GM06990 (cell line): ENCODE measurements around the gene TPSB2.

Source experiments
- DNase-seq: peaks from one replicate; pipeline ENCODE4 v3.0.0-alpha.2; 2011; ENCODE audit not compliant: insufficient read length; ENCODE audit errors: extremely low read depth
- H3K27me3 ChIP-seq: replicated peaks from 2 replicates; pipeline ENCODE4 v1.6.0; 2011; ENCODE audit warnings: low read length; ENCODE audit not compliant: control insufficient read depth, insufficient read depth
- H3K36me3 ChIP-seq: 2 replicates; pipeline ENCODE4 v1.5.1; 2011; ENCODE audit warnings: low read length; ENCODE audit not compliant: control insufficient read depth, insufficient read depth
- H3K4me3 ChIP-seq: replicated peaks from 2 replicates; pipeline ENCODE4 v1.5.1; 2011; ENCODE audit warnings: low read depth, mild to moderate bottlenecking, control low read depth, low read length
- TF ChIP-seq, protein P1 (sequence below): IDR thresholded peaks from 2 replicates; pipeline ENCODE4 v1.5.1; 2011; ENCODE audit warnings: low read length, control low read depth, mild to moderate bottlenecking, inconsistent platforms; ENCODE audit not compliant: insufficient read depth, poor library complexity, severe bottlenecking

TPSB2 gene

DNA sequence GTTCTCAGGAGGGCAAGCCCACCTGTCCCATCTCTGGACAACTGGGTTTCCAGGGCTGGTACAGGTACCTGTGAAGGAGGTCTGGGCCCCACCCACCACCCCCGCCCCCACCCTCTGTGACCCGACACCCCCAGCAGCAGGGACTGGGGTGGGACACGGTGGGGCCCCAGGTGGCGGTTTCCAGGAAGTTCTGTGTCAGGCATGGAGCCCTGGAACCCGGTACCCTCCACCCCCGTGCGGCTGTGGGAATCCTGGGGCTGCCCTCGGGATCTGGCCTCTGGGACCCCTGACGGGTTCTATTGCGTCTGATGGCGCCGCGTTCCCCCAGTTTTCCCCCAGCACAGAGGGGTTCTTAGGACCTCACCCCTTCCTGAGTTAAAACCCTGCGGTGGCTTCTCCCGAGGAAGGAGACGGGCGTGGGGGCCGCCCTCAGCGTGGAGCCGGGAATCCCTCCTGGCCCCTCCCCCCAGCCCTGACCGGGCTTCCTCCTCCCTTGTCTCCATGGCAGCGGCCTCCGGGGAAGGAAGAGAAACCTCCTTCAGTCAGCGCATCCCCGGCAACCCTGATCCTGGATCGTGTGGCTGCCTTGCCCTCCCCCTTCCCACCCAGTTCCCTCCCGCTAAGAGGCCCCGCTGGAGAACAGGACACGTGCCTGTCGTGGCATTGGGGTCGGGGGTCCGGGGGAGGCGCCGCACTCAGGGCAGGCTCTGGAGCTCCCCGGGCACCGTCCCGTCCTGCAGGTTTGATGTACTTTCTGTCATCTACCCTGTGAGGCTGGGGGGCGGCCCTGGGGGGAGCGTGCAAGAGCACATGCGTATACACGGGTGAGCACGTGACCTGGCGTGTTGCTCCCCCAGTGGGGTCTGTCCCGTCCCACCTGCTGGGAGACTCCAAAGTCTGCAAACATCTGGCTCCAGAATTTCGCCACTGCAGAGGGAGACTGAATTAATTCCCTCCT lies 46.8 kb downstream of the TPSB2 start:
- DNase-seq = no peak
- Histone ChIP-seq H3K36me3 (no peaks in the 10 kb centered on the region), H3K27me3 (no peaks in the 10 kb centered on the region), H3K4me3 (no peak overlapping the region)
- TF ChIP-seq, protein P1, sequence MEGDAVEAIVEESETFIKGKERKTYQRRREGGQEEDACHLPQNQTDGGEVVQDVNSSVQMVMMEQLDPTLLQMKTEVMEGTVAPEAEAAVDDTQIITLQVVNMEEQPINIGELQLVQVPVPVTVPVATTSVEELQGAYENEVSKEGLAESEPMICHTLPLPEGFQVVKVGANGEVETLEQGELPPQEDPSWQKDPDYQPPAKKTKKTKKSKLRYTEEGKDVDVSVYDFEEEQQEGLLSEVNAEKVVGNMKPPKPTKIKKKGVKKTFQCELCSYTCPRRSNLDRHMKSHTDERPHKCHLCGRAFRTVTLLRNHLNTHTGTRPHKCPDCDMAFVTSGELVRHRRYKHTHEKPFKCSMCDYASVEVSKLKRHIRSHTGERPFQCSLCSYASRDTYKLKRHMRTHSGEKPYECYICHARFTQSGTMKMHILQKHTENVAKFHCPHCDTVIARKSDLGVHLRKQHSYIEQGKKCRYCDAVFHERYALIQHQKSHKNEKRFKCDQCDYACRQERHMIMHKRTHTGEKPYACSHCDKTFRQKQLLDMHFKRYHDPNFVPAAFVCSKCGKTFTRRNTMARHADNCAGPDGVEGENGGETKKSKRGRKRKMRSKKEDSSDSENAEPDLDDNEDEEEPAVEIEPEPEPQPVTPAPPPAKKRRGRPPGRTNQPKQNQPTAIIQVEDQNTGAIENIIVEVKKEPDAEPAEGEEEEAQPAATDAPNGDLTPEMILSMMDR = no peak

DNA sequence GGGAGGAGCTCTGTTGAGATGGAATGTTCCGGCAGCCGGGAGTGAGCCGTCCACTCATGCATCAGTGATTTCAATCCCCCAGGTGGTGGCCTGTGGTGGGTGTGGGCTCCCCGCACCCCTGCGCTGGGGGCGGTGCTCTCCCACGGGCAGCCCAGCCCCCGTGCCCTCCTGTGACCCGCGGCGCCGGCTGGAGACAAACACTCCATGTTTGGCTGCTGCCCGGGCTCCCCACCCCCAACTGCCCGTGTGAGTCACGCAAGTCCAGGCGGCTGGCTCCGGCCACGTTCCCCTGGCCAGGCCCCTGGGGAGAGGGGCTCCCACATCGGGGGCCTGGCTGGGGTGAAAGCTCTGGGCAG lies 47.7 kb downstream of the TPSB2 start:
- DNase-seq = no peak
- Histone ChIP-seq H3K4me3 (no peak overlapping the region), H3K36me3 (no peaks in the 10 kb centered on the region), H3K27me3 (no peaks in the 10 kb centered on the region)
- TF ChIP-seq, protein P1 = no peak

DNA sequence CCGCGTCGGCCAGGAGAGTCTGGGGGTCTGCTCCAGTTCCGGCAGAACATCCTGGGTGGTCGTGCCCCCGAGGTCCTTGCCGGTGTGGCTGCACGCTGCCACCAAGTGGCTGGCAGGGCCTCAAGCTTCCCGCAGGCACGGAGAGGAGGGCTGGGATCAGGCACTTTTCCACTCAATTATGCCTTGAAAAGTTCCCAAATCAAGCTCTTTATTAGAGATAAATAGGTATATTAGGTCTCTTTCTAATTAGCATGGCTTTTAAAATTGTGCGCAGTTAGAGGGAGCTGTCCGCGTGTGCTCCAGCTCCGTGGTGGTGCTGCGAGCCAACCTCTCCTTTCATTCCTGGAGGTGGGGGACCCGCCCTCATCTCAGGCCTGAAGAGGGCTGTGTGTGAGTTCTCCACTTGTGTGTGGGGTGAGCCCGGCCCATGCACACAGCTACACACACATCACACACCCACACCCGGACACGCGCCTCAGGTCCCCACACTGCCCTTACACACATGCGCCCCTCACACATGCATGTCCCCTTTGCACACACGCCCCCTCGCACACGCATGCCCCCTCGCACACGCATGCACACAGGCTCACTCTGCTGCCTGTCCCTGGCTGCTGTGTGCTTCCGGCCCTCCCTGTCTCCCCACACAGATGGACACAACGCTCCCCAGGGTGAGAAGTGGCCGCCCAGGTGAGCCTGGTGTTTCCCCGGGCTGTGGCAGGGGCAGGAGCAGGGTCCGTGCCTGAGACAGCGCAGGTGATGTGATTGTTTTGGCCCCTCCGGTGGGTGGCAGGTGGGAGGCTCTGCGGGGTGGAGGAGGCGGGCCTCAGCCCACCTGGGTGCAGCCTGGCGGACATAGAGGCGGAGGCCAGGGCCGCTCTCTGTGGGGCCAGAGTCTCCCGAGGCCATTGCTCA lies 48.3 kb downstream of the TPSB2 start:
- no peaks in the 10 kb centered on the region for H3K36me3 ChIP-seq
- no peak for DNase-seq
- no peaks in the 10 kb centered on the region for H3K27me3 ChIP-seq
- no peak overlapping the region for H3K4me3 ChIP-seq
- TF ChIP-seq, protein P1 = no peak

DNA sequence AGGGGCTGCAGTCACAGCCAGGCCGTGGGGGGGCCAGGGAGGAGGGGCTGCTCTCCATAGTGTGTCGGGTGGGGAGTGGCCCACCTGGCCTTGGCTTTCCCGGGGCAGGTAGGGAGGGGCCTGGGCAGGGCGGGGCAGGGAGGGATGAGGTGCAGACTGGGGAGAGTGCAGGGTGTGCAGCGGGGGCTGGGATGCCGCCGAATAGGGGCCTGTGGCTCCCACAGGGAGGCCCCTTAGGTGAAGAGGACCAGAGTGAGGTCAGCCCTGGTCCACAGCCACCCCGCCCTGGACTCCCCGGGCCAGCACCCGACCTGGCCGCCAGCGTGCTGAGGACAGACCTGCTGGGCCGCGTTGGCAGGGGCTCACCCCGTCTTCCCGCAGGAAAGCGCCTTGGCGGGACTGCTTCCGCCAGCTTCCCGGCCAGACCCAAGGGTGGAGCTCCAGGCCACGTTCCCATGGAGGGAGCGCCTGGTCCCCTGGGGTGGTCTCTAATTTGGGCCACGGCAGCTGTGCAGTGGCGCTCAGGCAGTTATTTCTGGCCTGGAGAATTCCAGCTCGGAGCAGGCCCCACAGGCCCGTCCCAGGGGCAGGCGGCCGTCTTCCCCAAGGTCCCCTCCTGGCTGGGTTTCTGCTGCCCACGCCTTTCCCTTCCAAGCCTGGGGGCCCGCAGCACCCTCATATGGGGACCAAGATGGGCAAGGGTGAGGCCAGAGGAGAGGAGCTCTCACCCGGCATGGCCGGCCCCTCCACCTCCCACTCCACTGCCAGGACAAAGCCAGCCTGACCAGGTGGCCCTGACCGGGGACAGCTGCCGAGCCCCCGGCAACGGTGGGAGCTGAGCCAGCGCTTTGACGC lies 49.2 kb downstream of the TPSB2 start:
- no peak for DNase-seq
- TF ChIP-seq, protein P1 = no peak
- no peaks in the 10 kb centered on the region for H3K27me3 ChIP-seq
- H3K4me3 ChIP-seq = no peak overlapping the region
- H3K36me3 ChIP-seq = no peaks in the 10 kb centered on the region
